ENCODE measurements around the gene SAV1.
A peak's percentile ranks its signal among the peaks of the same experiment; 100 is the strongest.

The SAV1 gene

DNA sequence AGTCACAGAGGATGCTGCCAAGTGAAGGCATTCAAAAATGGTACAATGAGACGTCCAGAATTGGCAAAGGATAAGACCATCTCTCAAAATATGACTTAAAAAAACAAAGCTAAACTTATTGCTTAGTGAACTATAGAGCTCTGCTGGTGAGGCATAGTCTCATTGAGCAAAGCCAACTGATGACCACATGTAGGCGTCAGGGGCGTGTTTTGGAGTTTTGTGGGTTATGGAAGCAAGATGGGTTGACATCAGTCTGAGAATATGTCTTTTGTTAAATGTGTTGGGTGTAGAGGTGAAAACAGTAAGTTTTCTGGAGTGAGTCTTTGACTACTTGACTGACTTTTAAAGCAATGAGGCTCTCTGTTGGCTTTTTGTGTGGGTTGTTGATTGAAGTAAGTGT lies 60.9 kb downstream of the SAV1 start:
- DNase-seq (ENCODE audit: low read depth) = peak; percentile 11

GRCh38 chr14:50606468-50606867 lies 61.6 kb downstream of the SAV1 start:
- DNase-seq (ENCODE audit: low read depth) = no peak

GRCh38 chr14:50605766-50606165 lies 62.3 kb downstream of the SAV1 start:
- DNase-seq (ENCODE audit: low read depth) = no peak

DNA sequence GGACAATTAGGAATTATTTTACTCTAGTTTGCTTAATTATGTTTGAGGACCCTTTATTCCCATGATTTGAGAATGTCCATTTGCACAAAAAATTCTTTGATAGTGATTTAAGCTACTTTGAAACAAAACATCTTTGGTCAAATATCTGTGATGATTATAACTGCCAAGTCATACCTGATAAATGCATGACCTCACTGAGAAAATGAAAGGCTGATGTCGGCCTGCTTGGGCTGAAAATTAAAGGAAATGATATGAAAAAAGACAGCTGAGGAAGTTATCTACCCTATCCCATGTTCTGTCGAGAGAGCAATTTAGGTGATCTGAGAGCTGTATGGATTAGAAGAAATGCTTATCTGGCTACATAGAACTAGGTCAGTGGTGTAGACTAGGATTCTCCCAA lies 64.5 kb downstream of the SAV1 start:
- no peak for DNase-seq (ENCODE audit: low read depth)

DNA sequence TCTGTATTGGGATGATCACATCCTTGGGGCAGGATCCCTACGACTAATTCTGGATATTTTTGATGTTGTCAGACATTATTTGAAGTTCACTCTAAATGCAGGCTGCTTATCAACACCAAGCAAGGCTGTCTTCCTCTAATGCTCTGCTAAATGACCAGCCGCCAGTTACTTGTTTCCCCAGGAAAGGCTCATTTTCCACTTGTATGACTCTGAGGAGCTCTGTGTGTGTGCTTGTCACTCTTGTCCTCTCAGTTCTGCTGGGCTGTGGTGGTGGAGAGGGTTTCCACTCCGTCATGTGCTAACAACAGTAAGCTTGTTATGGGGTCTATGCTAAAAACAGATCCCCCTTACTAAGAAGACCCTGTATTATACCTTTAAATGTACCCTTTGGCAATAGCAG lies 66.1 kb downstream of the SAV1 start:
- DNase-seq (ENCODE audit: low read depth) = no peak

DNA sequence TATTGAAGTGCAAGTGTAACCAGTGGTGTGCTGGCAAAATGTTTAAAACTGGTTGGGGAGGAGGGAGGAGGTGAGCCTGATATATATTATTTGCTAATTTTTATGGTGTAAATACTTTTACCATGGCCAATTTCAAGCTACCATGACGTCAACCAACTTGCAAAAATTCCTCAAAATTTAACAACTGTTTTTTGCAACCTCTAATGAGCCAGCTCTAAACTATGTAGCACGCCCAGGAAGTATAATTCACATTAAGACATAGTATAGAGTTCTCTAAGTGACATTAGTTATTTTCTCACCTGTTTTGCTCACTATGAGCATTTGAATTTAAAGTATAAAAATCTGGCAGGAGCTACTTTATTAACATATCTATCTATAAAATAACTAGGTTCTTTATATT lies 66.7 kb downstream of the SAV1 start:
- DNase-seq (ENCODE audit: low read depth) = no peak

DNA sequence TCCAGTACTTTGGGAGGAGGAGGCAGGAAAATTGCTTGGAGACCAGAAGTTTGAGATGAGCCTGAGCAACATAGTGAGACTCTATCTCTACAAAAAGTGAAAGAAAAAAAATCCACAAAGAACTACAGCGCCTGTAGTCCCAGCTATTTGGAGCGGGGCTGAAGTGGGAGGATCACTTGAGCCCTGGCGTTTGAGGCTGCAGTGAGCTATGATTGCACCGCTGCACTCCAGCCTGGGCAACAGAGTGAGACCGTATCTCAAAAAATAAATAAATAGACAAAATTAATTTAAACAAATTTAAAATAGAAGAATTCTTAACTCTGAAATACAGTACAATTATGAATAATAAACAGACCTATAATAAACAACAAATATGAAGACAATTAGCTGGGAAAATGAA lies 67.3 kb downstream of the SAV1 start:
- no peak for DNase-seq (ENCODE audit: low read depth)

- no peak for DNase-seq (ENCODE audit: low read depth)
Measured at GRCh38 chr14:50599700-50600444, 68.2 kb downstream of the SAV1 start.

- no peak for DNase-seq (ENCODE audit: low read depth)
Measured at GRCh38 chr14:50598765-50599164, 69.3 kb downstream of the SAV1 start.

DNA sequence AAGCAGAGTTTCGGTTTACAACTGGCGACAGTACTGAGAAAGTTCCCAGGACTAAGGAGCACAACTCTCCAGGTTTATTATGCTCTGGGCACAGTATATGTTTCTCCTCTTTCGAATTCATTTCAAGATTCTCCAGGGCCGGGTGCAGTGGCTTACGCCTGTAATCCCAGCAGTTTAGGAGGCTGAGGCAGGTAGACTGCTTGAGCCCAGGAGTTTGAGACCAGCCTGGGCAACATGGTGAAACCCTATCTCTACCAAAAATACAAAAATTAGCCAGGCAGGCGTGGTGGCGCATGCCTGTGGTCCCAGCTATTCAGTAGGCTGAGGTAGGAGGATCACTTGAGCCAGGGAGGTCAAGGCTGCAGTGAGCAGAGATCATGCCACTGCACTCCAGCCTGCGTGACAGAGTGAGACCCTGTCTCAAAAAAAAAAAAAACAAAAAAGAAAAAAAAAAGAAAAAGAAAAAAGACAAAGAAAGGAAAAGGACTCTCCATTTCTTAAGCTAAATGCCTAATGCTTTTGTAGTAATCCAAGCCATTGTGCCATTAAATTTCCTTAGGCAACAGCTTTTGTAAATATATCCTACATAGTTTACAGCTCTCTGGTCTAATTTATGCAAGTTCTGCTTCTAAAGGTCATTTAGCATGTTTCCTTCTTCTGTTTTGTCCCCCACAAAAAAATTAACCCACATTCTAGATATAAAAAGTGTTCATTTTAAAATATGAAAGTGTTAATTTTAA lies 73.4 kb downstream of the SAV1 start:
- no peak for DNase-seq (ENCODE audit: low read depth)

GRCh38 chr14:50590464-50590863 lies 77.6 kb downstream of the SAV1 start:
- no peak for DNase-seq (ENCODE audit: low read depth)

All from activated T-cell treated with anti-CD3 and anti-CD28 coated beads for 24 hours (primary cell).